Measurements from ENCODE around the gene ANXA9. TPM values are rescaled to one million over a fixed set of nuclear protein-coding genes. Genes with fewer than 3 reads are reported as not detected.

The ANXA9 gene
- total RNA-seq, 1 experiment from 2014 or later = 2.7 TPM

DNA sequence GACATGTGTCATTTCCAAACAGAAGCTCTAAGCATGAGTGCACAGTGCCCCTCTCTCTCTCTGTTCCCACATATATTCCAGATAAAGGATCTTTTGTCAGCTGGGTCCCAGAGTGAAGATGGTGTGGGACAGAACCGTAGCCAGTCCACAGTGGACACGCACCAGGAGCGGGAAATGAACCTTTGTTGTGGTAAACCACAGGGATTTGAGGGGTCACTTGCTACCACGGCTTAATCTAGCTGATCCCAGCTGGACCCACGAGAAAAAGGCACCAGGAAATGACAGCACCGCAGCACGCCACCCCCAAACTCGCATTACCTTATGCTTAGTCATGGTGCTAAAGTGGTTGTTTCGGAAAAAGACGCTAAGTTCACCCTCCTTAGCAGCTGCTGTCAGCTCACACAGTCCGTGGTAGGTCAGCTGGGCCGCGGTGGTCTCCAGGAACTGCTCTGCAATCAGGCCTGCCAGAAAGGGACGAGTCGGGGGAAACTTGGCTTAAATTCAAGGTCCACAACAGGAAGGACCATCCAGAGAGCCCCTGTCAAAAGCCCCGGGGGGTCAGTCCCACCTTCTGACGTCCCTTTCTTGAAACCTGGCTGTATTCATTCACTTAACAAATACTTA, 17.1 kb downstream of the ANXA9 start:
- no peak overlapping the region for H3K27ac ChIP-seq (ENCODE audit: low read depth, low read length)

DNA sequence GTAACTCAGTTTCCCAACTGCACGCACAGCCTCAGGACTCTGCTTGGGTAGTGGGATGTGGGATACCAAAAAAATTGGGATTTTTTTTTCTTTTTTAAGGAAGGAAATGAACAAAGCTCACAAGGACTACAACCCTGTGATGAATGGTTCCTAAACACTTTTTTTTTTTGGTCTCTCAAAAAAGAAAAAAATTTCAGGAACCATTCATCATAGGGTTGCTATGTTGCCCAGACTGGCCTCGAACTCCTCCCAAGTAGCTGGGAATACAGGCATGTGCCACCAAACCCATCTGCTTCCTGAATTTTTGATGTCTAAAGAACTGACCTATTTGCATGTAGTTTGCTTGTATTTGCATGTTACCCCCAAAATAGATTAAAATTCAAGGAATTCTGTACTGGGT, 17.8 kb downstream of the ANXA9 start:
- CTCF ChIA-PET = no interaction called here
- DNase-seq (ENCODE audit: low read depth, low spot score) (no peak), ATAC-seq (no peak)
- Histone ChIP-seq H3K36me3 (ENCODE audit: control insufficient read depth in 1 of 2, insufficient read depth in 2 of 2, low read length in 2 of 2) (no peaks in the 10 kb centered on the region), H3K27ac (ENCODE audit: low read depth, low read length) (no peak overlapping the region), H3K9ac (ENCODE audit: low read length) (no peak overlapping the region), H3K4me3 (replicated peaks in 1 of 2; ENCODE audit: low read depth in 1 of 2, low read length in 2 of 2) (no peak overlapping the region), H4K20me1 (ENCODE audit: insufficient read depth) (no peaks in the 10 kb centered on the region), H3K27me3 (ENCODE audit: insufficient read depth, low read length) (no peaks in the 10 kb centered on the region), H3K4me2 (ENCODE audit: low read length) (peak overlapping the region; percentile 46; the same call in 1 of the 2 replicates), H3K9me3 (ENCODE audit: control insufficient read depth in 1 of 2, insufficient read depth in 1 of 2, low read depth in 1 of 2, low read length in 2 of 2) (no peaks in the 10 kb centered on the region), H3K4me1 (ENCODE audit: control insufficient read depth in 1 of 2, insufficient read depth in 2 of 2, low read length in 2 of 2) (peaks cover 8 to 42% of the 10 kb centered on the region in 2 experiments; a peak in 3 of 4 replicates), H3K79me2 (ENCODE audit: insufficient read depth, low read length) (no peaks in the 10 kb centered on the region), H2AFZ (ENCODE audit: low read depth, low read length, poor library complexity, severe bottlenecking) (no peak overlapping the region), H3K9me2 (ENCODE audit: insufficient read depth) (no peaks in the 10 kb centered on the region)
- intact Hi-C loops (cut with micrococcal nuclease) = loop anchor here (5.0 kb wide), 3 partner anchors 373 to 743 kb away; partner anchors contain the start of genes CA14 and ENSA
- POLR2A ChIA-PET = interaction anchor here (1.2 kb wide), 1 partner anchor 19 kb away, joined by 3 read pairs; no protein-coding TSS in a partner anchor
- no TSS peak for BruUV-seq (replicated peaks)
- TF ChIP-seq EGR1 (IDR thresholded peaks at IDR 0.05; ENCODE audit: low read depth) (no peak), SIN3A (IDR thresholded peaks at IDR 0.05; ENCODE audit: low read depth) (no peak), EZH2 (IDR thresholded peaks at IDR 0.05) (no peak), POLR2A (IDR thresholded peaks at IDR 0.05; ENCODE audit: borderline replicate concordance, extremely low read depth, insufficient read depth, insufficient read length) (no peak)
- RAD21 ChIA-PET (ENCODE audit: low non-redundant PET in 1 of 2, low total read pairs in 2 of 2, uncharacterized antibody in 2 of 2, unreplicated experiment in 2 of 2) = no interaction called here

More for the DNA sequence above, 17.1 kb downstream of the ANXA9 start:
- peak; percentile 39; the same call in 1 of the 2 replicates for ATAC-seq
- Histone ChIP-seq H4K20me1 (ENCODE audit: insufficient read depth) (no peaks in the 10 kb centered on the region), H3K4me1 (ENCODE audit: control insufficient read depth in 1 of 2, insufficient read depth in 2 of 2, low read length in 2 of 2) (peaks cover 7 to 40% of the 10 kb centered on the region in 2 experiments; a peak in 3 of 4 replicates), H3K4me3 (replicated peaks in 1 of 2; ENCODE audit: low read depth in 1 of 2, low read length in 2 of 2) (0 out of 4 replicates have a peak overlapping the region, but pooled peaks of 1 of the 2 experiments have one; percentile 7), H3K36me3 (ENCODE audit: control insufficient read depth in 1 of 2, insufficient read depth in 2 of 2, low read length in 2 of 2) (no peaks in the 10 kb centered on the region), H3K9me3 (ENCODE audit: control insufficient read depth in 1 of 2, insufficient read depth in 1 of 2, low read depth in 1 of 2, low read length in 2 of 2) (no peaks in the 10 kb centered on the region), H3K4me2 (ENCODE audit: low read length) (peak overlapping the region; percentile 46), H3K79me2 (ENCODE audit: insufficient read depth, low read length) (no peaks in the 10 kb centered on the region), H2AFZ (ENCODE audit: low read depth, low read length, poor library complexity, severe bottlenecking) (peak overlapping the region; percentile 38), H3K9me2 (ENCODE audit: insufficient read depth) (no peaks in the 10 kb centered on the region), H3K9ac (ENCODE audit: low read length) (no peak overlapping the region), H3K27me3 (ENCODE audit: insufficient read depth, low read length) (no peaks in the 10 kb centered on the region)
- intact Hi-C loops (cut with micrococcal nuclease) = loop anchor here (5.0 kb wide), 3 partner anchors 372 to 742 kb away; partner anchors contain the start of genes CA14 and ENSA
- RAD21 ChIA-PET (ENCODE audit: low non-redundant PET in 1 of 2, low total read pairs in 2 of 2, uncharacterized antibody in 2 of 2, unreplicated experiment in 2 of 2) = no interaction called here
- no peak for DNase-seq (ENCODE audit: low read depth, low spot score)
- POLR2A ChIA-PET = interaction anchor here (1.2 kb wide), 1 partner anchor 18 kb away, joined by 3 read pairs; no protein-coding TSS in a partner anchor
- CTCF ChIA-PET = no interaction called here
- TF ChIP-seq SP1 (IDR thresholded peaks at IDR 0.05; ENCODE audit: low read depth) = 0 out of 2 replicates have a peak, but pooled peaks have one; percentile 23
- TF ChIP-seq FOSL1 (IDR thresholded peaks at IDR 0.05; ENCODE audit: low read depth) = no peak
- no TSS peak for BruUV-seq (replicated peaks)
